Esophagus muscularis mucosa (tissue), 4 donors: ENCODE data around the gene PRKACA. TPM values are rescaled to one million over a fixed set of nuclear protein-coding genes. Genes with fewer than 3 reads are reported as not detected.

Experiments used
- DNase-seq: peaks from one replicate; pipeline ENCODE4 v3.0.0-alpha.2; 2017; ENCODE audit errors: extremely low spot score
- H3K27ac ChIP-seq, 4 donors: fragments of 200-600 bp; sonication (generic); replicated peaks in 1 of 4; 1 replicate in 3 of 4; 2 replicates in 1 of 4; pipeline ENCODE4 v1.5.1; 2016 to 2019; ENCODE audit warnings: mild to moderate bottlenecking in 1 of 4
- H3K27me3 ChIP-seq, 4 donors: fragments of 200-600 bp; sonication (generic); one replicate each; pipeline versions ENCODE4 v1.5.1 to v1.6.0; 2016 to 2019
- H3K36me3 ChIP-seq, 4 donors: fragments of 200-600 bp; sonication (generic); one replicate each; pipeline ENCODE4 v1.5.1; 2016 to 2019
- H3K4me1 ChIP-seq, 4 donors: fragments of 200-600 bp; sonication (generic); one replicate each; pipeline ENCODE4 v1.5.1; 2016 to 2019
- H3K4me3 ChIP-seq, 4 donors: fragments of 200-600 bp; sonication (generic); 1 replicate in 2 of 4; 2 replicates in 2 of 4; pipeline ENCODE4 v1.5.1; 2016 to 2019; ENCODE audit warnings: mild to moderate bottlenecking in 4 of 4, moderate library complexity in 1 of 4
- H3K9me3 ChIP-seq, 4 donors: fragments of 200-600 bp; sonication (generic); 1 replicate in 3 of 4; 2 replicates in 1 of 4; pipeline ENCODE4 v1.5.1; 2016 to 2019
- EP300 ChIP-seq: sonication (generic); formaldehyde crosslinking; IDR thresholded peaks from one replicate; pipeline ENCODE4 v1.6.1; 2017; ENCODE audit warnings: antibody characterized with exemption
- POLR2A ChIP-seq: fragments of 450-650 bp; IDR thresholded peaks from one replicate; pipeline ENCODE4 v1.6.1; 2017; ENCODE audit warnings: antibody characterized with exemption, moderate library complexity, mild to moderate bottlenecking, low read depth
- POLR2AphosphoS5 ChIP-seq, 2 donors: sonication (generic); formaldehyde crosslinking; IDR thresholded peaks; one replicate each; pipeline ENCODE4 v1.6.1; 2017; ENCODE audit warnings: antibody characterized with exemption in 2 of 2
- whole genome bisulfite sequencing: methylation state at CpG from one replicate; pipeline ENCODE4 v1.1.5; 2018; 5-methylcytosine and 5-hydroxymethylcytosine counted together
- intact Hi-C: fragments of 100-400 bp; cut with DNase I; formaldehyde crosslinking; loops from one replicate; pipeline ENCODE4 v1.15.1; 2023
- total RNA-seq, 4 donors: library from RNA; depleted of rRNA; stranded (reverse); fragments of >200 nt; gene quantifications; one replicate each; pipeline versions ENCODE4 v1.1.0 to v1.2.1, GENCODE V29; 2016
- TF ChIP-seq, protein P1 (sequence below), 3 experiments: fragments of 200-600 bp in 2 of 3; fragments of 450-650 bp in 1 of 3; sonication (generic) in 2 of 3; IDR thresholded peaks; one replicate each; pipeline ENCODE4 v1.5.1; 2017 to 2019; ENCODE audit warnings: antibody characterized with exemption in 3 of 3, mild to moderate bottlenecking in 2 of 3, moderate library complexity in 1 of 3

PRKACA gene
- total RNA-seq, 4 donors from 2014 or later = 76.0 to 125 (median 93.3) TPM

GRCh38 chr19:14093117-14093823 is 24.3 kb downstream of the PRKACA start:
- Histone ChIP-seq H3K4me1 (peaks cover 16 to 26% (median 21%) of the 10 kb centered on the region in 4 donors), H3K36me3 (peaks cover 22 to 40% (median 31%) of the 10 kb centered on the region in 4 donors), H3K27me3 (no peaks in the 10 kb centered on the region), H3K4me3 (no peak overlapping the region), H3K9me3 (peaks cover 0 to 10% (median 7%) of the 10 kb centered on the region in 4 donors), H3K27ac (no peak overlapping the region)
- no peak for TF ChIP-seq EP300
- TF ChIP-seq POLR2A = no peak
- TF ChIP-seq, protein P1, sequence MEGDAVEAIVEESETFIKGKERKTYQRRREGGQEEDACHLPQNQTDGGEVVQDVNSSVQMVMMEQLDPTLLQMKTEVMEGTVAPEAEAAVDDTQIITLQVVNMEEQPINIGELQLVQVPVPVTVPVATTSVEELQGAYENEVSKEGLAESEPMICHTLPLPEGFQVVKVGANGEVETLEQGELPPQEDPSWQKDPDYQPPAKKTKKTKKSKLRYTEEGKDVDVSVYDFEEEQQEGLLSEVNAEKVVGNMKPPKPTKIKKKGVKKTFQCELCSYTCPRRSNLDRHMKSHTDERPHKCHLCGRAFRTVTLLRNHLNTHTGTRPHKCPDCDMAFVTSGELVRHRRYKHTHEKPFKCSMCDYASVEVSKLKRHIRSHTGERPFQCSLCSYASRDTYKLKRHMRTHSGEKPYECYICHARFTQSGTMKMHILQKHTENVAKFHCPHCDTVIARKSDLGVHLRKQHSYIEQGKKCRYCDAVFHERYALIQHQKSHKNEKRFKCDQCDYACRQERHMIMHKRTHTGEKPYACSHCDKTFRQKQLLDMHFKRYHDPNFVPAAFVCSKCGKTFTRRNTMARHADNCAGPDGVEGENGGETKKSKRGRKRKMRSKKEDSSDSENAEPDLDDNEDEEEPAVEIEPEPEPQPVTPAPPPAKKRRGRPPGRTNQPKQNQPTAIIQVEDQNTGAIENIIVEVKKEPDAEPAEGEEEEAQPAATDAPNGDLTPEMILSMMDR (IDR thresholded peaks at IDR 0.05) = no peak
- no peak for TF ChIP-seq POLR2AphosphoS5 (IDR thresholded peaks at IDR 0.05)
- DNase-seq = no peak
- 95% methylated on average over 9 of the region's 9 CpGs for WGBS
- intact Hi-C loops = no loop called here

DNA sequence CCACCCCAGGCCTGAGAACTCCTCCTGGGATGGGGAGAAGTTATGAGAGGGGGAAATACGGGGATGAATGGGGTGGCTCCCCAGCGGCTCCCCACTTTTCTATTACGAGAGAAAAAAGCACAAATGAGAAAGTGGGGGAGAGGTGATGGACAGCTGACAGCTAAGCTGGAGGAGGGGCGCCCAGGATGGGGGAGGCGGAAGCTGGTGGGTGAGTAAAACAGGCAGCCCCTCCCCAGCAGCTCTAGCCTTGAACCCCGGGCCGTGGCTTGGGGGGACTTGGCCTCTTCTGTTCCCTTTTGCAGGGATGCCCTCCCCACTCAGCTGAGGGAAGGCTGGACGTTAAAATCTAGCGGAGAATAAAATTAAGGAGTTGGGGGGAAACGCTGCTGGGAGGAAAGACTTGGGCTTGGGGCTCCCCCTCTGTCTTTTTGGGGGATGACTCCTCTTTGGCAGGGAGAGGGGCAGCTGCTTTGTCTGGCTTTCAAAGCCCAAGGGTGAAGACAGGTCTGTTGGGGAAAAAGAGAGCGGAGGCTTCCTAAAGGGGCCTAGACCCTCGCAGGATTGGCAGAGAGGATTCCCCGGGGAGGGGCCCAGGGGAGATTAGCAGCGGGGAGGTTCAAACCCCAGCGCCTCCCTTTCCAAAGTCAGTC is 25.6 kb downstream of the PRKACA start:
- Histone ChIP-seq H3K4me1 (peaks cover 16 to 37% (median 21%) of the 10 kb centered on the region in 4 donors), H3K27me3 (no peaks in the 10 kb centered on the region), H3K4me3 (peak overlapping the region; percentile 72 to 80 (median 75)), H3K9me3 (peaks cover 0 to 10% (median 7%) of the 10 kb centered on the region in 4 donors), H3K36me3 (peaks cover 16 to 40% (median 28%) of the 10 kb centered on the region in 4 donors), H3K27ac (peak overlapping the region; percentile 94 to 97 (median 94))
- no peak for DNase-seq
- TF ChIP-seq POLR2AphosphoS5 (IDR thresholded peaks at IDR 0.05) (no peak), POLR2A (no peak), EP300 (no peak)
- TF ChIP-seq, protein P1 (IDR thresholded peaks at IDR 0.05) = no peak
- WGBS = 21% methylated on average over 15 of the region's 15 CpGs
- intact Hi-C loops = no loop called here

DNA sequence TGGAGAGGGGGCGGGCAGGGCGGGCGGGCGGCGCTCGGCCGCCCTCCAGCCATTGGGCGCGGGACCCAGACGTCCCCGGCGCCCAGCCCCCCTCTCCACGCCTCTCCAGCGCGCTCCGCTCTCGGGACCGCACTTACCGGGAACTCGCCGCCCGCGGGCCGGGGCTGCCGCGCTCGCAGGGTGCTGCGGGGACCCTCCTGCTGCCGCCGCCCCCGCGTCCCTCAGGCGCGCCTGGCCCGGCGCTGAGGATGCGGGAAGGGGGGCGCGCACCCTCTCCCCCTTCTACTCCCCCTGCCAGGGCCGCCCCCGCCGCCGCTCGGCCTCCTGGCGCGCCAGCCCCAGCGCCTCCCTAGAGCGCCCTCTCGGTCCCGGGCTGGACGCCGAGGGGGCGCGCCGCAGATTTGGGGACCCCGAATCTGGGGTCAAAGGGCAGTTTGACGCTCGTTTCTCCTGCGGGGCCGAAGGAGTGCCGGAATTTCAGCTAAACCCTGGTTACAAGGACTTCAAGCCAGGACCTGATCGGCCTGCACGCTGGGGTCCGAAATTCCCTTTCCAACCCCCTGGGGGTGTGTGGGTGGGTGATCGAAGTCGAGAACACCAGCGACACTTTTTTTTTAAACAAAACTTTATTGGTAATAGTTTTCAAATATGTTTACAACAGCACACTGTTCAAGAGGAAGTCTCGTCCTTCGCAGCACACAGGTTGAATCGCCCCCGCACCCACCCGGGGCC is 26.3 kb downstream of the PRKACA start:
- Histone ChIP-seq H3K27ac (peak overlapping the region; percentile 94 to 97 (median 94)), H3K4me3 (peak overlapping the region; percentile 72 to 80 (median 75)), H3K36me3 (peaks cover 9 to 36% (median 23%) of the 10 kb centered on the region in 4 donors), H3K27me3 (no peaks in the 10 kb centered on the region), H3K4me1 (peaks cover 16 to 37% (median 21%) of the 10 kb centered on the region in 4 donors), H3K9me3 (peaks cover 0 to 10% (median 7%) of the 10 kb centered on the region in 4 donors)
- TF ChIP-seq POLR2AphosphoS5 (IDR thresholded peaks at IDR 0.05) (peak; percentile 66 to 89), EP300 (no peak), POLR2A (peak; percentile 40)
- TF ChIP-seq, protein P1 (IDR thresholded peaks at IDR 0.05) = peak in 2 of 3 experiments; percentile 20 to 29
- intact Hi-C loops = no loop called here
- DNase-seq = no peak
- 0% methylated on average over 11 of the region's 72 CpGs for WGBS

- TF ChIP-seq POLR2A = no peak
- TF ChIP-seq POLR2AphosphoS5 (IDR thresholded peaks at IDR 0.05) = no peak
- TF ChIP-seq EP300 = no peak
- TF ChIP-seq, protein P1 (IDR thresholded peaks at IDR 0.05) = no peak
- DNase-seq = peak; percentile 97
- WGBS = under 1% methylated on average over 27 of the region's 65 CpGs
- intact Hi-C loops = no loop called here
- H3K36me3 ChIP-seq = peaks cover 8 to 31% (median 19%) of the 10 kb centered on the region in 4 donors
- H3K4me1 ChIP-seq = peaks cover 16 to 37% (median 22%) of the 10 kb centered on the region in 4 donors
- no peaks in the 10 kb centered on the region for H3K27me3 ChIP-seq
- H3K27ac ChIP-seq = peak within 1 kb of the TSS; percentile 94 to 97 (median 94)
- H3K9me3 ChIP-seq = peaks cover 0 to 10% (median 7%) of the 10 kb centered on the region in 4 donors
- peak within 1 kb of the TSS; percentile 72 to 80 (median 75) for H3K4me3 ChIP-seq
Measured at GRCh38 chr19:14090509-14091080, 27.0 kb downstream of the PRKACA start, which contains the start of gene SAMD1. SAMD1 (minus strand) TSS chr19:14090751.
